Thyroid gland (tissue), 4 donors: ENCODE measurements around the gene TNS3. TPM values are rescaled to one million over a fixed set of nuclear protein-coding genes. Genes with fewer than 3 reads are reported as not detected.
A peak's percentile ranks its signal among the peaks of the same experiment; 100 is the strongest.

Source experiments
- DNase-seq, 2 donors: peaks; one replicate each; pipeline ENCODE4 v3.0.0-alpha.2; 2019
- H3K27ac ChIP-seq, 3 donors: fragments of 200-600 bp; sonication (generic); 1 replicate in 2 of 3; 2 replicates in 1 of 3; pipeline ENCODE4 v1.5.1; 2016 to 2019; ENCODE audit warnings: mild to moderate bottlenecking in 1 of 3, moderate library complexity in 1 of 3
- H3K27me3 ChIP-seq: fragments of 200-600 bp; sonication (generic); one replicate; pipeline ENCODE4 v1.5.1; 2019
- H3K36me3 ChIP-seq, 2 donors: fragments of 200-600 bp; sonication (generic); one replicate each; pipeline ENCODE4 v1.5.1; 2016 to 2019
- H3K4me1 ChIP-seq, 2 donors: fragments of 200-600 bp; sonication (generic); one replicate each; pipeline ENCODE4 v1.5.1; 2017 to 2019
- H3K4me3 ChIP-seq, 3 donors: fragments of 200-600 bp; sonication (generic); replicated peaks in 1 of 3; 1 replicate in 2 of 3; 2 replicates in 1 of 3; pipeline ENCODE4 v1.5.1; 2016; ENCODE audit warnings: mild to moderate bottlenecking in 1 of 3
- H3K9me3 ChIP-seq: fragments of 200-600 bp; sonication (generic); one replicate; pipeline ENCODE4 v1.5.1; 2017
- CTCF ChIP-seq, 6 experiments: fragments of 200-600 bp in 3 of 6; fragments of 450-650 bp in 3 of 6; sonication (generic) in 3 of 6; IDR thresholded peaks; one replicate each; pipeline ENCODE4 v1.5.1; 2016 to 2019; ENCODE audit warnings: antibody characterized with exemption in 6 of 6, mild to moderate bottlenecking in 2 of 6, inconsistent platforms in 1 of 6, moderate library complexity in 1 of 6
- POLR2A ChIP-seq, 2 donors: fragments of 450-650 bp; IDR thresholded peaks; one replicate each; pipeline ENCODE4 v1.6.1; 2017; ENCODE audit warnings: antibody characterized with exemption in 2 of 2, mild to moderate bottlenecking in 2 of 2, moderate library complexity in 1 of 2
- WGBS, 2 donors: methylation state at CpG; one replicate each; pipeline ENCODE4 v1.1.5; 2017; 5-methylcytosine and 5-hydroxymethylcytosine counted together
- intact Hi-C: fragments of 100-400 bp; cut with DNase I; formaldehyde crosslinking; loops from one replicate; pipeline ENCODE4 v1.15.1; 2023
- total RNA-seq, 4 donors: library from RNA; depleted of rRNA; stranded (reverse); fragments of >200 nt; gene quantifications; one replicate each; pipeline ENCODE4 v1.2.3, GENCODE V29; 2016

TNS3 gene
- total RNA-seq, 4 donors from 2014 or later, result 65.8 to 93.0 (median 80.7) TPM

GRCh38 chr7:47602272-47603004 is 20.5 kb upstream of the TNS3 start:
- 86 to 92% methylated on average over 7 of the region's 7 CpGs for WGBS, 2 donors
- Histone ChIP-seq H3K27me3 (no peaks in the 10 kb centered on the region), H3K4me3 (no peak overlapping the region), H3K4me1 (peaks cover 32 to 62% of the 10 kb centered on the region in 2 donors), H3K27ac (peak overlapping the region in 2 of 3 donors; percentile 57 to 66), H3K36me3 (no peaks in the 10 kb centered on the region), H3K9me3 (no peaks in the 10 kb centered on the region)
- intact Hi-C loops, result no loop called here
- DNase-seq, result no peak
- TF ChIP-seq POLR2A (IDR thresholded peaks at IDR 0.05) (no peak), CTCF (IDR thresholded peaks at IDR 0.05) (no peak)

- no peaks in the 10 kb centered on the region for H3K9me3 ChIP-seq
- DNase-seq, result no peak
- WGBS, 2 donors, result 95 to 100% methylated on average over 2 of the region's 2 CpGs
- TF ChIP-seq CTCF (IDR thresholded peaks at IDR 0.05) (no peak), POLR2A (IDR thresholded peaks at IDR 0.05) (no peak)
- H3K27ac ChIP-seq, result peak overlapping the region in 2 of 3 donors; percentile 57 to 66
- intact Hi-C loops, result no loop called here
- peaks cover 32 to 62% of the 10 kb centered on the region in 2 donors for H3K4me1 ChIP-seq
- H3K4me3 ChIP-seq, result no peak overlapping the region
- H3K27me3 ChIP-seq, result no peaks in the 10 kb centered on the region
- no peaks in the 10 kb centered on the region for H3K36me3 ChIP-seq
Measured at GRCh38 chr7:47601881-47602249, 20.0 kb upstream of the TNS3 start.

GRCh38 chr7:47601119-47601880 is 19.4 kb upstream of the TNS3 start:
- Histone ChIP-seq H3K4me3 (no peak overlapping the region), H3K9me3 (no peaks in the 10 kb centered on the region), H3K36me3 (no peaks in the 10 kb centered on the region), H3K4me1 (peaks cover 32 to 59% of the 10 kb centered on the region in 2 donors), H3K27ac (peak overlapping the region; percentile 55 to 66 (median 57)), H3K27me3 (no peaks in the 10 kb centered on the region)
- 80 to 81% methylated on average over 4 of the region's 4 CpGs for WGBS, 2 donors
- TF ChIP-seq POLR2A (IDR thresholded peaks at IDR 0.05) (no peak), CTCF (IDR thresholded peaks at IDR 0.05) (no peak)
- intact Hi-C loops, result no loop called here
- no peak for DNase-seq

DNA sequence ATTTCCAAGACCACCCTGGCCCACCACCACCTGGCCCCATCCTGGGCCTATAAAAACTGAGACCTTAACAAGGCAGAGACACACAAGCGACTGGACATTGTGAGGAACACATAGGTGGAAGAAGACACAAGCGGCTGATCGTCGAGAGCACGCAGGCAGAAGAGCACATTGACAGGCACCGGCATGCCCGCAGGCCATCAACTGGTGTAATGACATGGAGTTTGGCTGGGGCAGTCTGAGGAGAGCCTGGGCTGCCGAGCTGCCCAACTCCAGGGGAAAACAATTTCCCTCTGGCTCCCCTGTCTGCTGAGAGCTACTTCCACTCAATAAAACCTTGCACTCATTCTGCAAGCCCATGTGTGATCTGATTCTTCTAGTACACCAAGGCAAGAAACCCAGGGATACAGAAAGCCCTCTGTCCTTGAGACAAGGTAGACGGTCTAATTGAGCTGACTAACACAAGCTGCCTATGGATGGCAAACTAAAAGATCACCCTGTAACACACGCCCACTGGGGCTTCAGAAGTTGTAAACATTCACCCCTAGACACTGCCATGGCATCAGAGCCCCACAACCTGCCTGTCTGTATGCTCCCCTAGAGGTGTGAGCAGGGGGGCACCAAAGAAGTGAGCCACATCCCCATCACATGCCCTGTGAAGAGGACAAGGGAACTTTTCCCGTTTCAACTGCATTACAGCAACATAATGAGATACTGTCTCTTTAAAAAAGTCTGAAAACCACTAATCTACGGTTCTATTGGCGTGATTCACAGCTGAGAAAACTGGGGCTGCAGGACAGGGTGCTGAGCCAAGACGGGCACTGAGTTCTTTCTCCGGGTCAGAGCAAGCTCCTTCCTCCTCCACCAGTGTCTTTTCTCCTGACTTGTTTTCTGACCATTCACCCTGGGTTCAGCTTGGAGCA is 18.5 kb upstream of the TNS3 start:
- Histone ChIP-seq H3K27ac (peak overlapping the region; percentile 55 to 66 (median 57)), H3K9me3 (no peaks in the 10 kb centered on the region), H3K27me3 (no peaks in the 10 kb centered on the region), H3K36me3 (no peaks in the 10 kb centered on the region), H3K4me1 (peaks cover 30 to 50% of the 10 kb centered on the region in 2 donors), H3K4me3 (no peak overlapping the region)
- TF ChIP-seq CTCF (IDR thresholded peaks at IDR 0.05) (no peak), POLR2A (IDR thresholded peaks at IDR 0.05) (no peak)
- intact Hi-C loops, result no loop called here
- peak; percentile 65 to 77 for DNase-seq
- WGBS, 2 donors, result 65 to 66% methylated on average over 13 to 15 of the region's 15 CpGs
